Measurements from ENCODE around the gene SUCO.

DNA sequence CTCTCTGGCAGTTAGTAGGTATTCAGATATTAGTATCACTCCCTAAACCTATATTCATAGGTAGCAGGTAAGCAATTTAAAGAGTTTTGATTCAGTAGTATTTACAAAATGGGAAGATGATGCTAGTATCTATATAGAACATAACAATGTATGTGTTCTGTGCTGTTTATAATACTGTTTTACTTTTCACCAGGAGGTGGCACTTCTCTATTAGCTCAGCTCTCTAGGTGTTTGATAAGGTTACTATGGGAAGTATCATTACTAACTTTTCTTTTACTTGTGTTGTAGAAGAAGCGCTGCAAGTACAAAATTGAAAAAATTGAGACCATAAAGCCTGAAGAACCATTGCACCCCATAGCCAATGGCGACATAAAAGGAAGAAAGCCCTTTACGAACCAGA is 76.6 kb downstream of the SUCO start:
- TF ChIP-seq BHLHE40 (IDR thresholded peaks at IDR 0.05; ENCODE audit: borderline replicate concordance) (no peak), NFRKB (IDR thresholded peaks at IDR 0.05) (no peak), FOXA1 (IDR thresholded peaks at IDR 0.05) (no peak), CTBP1 (IDR thresholded peaks at IDR 0.05; ENCODE audit: borderline replicate concordance) (no peak)

Measured in HEK293T (cell line).